Hepatic stellate cell (primary cell): ENCODE measurements around the gene SLC38A5.
A peak's percentile ranks its signal among the peaks of the same experiment; 100 is the strongest.

Source experiments
- DNase-seq: peaks from one replicate; pipeline ENCODE4 v3.0.0; 2011; ENCODE audit warnings: low spot score

SLC38A5 gene

DNA sequence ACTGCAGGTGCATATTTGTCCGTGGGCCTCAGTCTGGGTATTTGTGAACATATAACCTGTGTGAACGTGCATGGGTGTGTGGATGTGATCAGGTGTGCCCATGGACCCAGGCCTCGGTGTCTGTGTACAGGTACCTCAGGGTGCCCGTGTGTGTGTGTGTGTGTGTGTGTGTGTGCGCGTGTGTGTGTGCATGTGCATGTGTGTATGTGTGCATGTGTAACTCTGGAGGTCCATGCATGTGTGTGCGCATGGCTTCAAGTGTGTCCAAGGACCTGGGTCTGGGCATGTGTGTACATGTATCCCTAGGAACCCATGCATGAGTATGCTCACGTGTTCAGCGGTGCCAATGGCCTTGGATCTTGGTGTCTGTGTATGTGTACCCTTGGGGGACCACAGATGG lies 21.7 kb upstream of the SLC38A5 start:
- DNase-seq, result no peak

DNA sequence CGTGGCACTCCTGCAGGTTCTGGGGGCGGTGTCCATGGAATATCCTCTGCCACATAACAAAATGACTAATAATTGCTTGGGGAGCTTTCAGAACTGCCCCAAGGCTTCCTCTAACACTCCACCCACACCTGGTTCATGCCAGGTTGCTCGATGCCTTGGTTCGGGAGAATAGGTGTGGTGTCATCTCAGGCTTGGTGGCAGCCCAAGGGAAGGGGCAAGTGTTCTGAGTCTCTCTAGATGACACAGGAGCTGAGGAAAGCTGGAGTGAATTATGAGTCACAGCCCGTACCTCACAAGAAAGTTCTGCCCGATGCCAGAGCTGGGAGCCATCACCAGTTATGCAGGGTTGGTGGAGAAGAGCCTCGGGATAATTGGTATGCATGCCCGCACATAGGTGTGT lies 20.6 kb upstream of the SLC38A5 start:
- DNase-seq, result no peak

DNA sequence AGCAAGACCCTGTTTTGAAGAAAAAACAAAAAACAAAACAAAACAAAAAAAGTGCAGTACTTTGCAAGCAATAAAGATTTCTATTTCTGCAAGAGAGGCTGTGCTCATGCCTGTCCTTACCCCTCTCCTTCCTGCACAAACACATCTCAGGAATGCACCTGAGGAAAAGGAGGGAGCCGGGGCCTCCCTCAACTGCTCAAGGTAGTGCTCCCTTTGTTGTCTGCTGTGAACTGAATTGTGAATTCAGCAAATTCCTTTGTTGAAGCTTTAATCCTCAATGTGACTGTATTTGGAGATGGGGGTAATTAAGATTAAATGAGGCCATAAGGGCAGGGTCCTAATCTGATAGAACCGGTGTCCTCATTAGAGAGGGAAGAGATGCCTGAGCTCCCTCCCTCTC lies 19.8 kb upstream of the SLC38A5 start:
- no peak for DNase-seq

DNA sequence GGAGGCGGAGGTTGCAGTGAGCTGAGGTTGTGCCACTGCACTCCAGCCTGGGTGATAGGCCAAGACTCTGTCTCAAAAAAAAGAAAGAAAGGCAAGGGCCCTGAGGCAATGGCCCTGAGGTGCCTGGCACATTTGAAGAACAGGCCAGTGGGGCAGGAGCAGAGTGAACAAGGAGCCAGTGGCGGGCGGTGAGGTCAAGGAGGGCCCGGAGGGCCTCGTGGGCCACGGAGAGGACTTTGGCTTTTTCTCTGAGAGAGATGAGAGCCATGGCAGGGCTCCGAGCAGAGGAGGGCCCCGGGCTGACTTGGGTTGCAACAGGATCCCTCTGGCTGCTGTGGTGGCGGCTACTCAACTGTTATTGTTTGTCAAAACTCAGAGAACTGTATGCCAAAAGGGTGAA lies 19.2 kb upstream of the SLC38A5 start:
- DNase-seq, result no peak

DNA sequence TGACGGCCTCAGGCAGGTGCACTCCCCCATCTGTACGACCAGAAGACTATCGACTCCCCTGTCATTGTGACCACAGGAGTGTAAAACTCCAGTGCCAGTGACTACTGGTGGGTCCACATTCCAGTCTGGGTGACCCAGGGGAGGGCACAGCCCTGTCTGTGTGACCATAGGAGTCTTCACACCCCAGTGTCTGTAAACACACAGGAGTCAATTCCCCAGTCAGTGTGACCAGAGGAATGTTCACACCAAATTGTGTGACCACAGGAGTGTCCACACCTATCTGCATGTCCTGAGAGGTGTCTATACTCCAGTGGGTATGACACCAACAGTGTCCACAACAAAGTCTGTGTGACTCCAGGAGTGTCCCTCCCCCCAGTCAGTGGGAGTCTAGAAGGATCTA lies 18.0 kb upstream of the SLC38A5 start:
- DNase-seq, result no peak

DNA sequence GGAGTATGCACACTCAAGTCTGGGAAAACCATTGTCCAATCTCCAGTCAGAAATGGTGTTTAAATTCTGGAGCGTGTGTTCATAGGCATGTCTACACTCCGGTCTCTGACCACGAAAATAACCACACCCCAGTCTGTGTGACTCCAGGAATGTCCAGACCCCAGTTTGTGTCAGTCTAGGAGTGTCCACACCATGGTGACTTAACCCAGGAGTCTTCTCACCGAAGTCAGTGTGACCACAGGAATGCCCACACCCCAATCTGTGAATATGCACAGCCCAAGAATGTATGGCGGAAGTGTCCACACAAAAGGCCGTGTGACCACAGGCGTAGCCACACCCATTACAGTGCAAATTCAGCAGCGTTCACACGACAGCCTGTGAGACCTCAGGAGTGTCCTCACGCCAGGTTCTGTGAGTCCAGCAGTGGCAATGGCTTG lies 17.3 kb upstream of the SLC38A5 start:
- DNase-seq, result peak; percentile 83

DNA sequence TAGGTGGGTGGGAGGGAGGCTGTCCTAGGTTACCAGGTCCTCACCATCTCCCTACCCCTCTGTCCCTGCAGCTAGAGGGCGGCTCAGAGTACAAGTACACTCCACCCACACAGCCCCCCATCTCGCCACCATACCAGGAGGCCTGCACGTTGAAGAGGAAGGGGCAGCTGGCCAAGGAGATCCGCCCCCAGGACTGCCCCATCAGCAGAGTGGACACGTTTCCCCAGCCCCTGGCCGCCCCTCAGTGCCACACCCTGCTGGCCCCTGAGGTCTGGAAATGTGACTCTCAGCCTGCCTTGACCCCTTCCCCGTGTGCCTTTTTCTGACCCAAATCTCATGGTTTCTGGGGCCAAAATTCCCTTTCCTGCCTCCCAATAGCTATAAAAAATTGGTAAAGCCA lies 12.5 kb upstream of the SLC38A5 start:
- no peak for DNase-seq

DNA sequence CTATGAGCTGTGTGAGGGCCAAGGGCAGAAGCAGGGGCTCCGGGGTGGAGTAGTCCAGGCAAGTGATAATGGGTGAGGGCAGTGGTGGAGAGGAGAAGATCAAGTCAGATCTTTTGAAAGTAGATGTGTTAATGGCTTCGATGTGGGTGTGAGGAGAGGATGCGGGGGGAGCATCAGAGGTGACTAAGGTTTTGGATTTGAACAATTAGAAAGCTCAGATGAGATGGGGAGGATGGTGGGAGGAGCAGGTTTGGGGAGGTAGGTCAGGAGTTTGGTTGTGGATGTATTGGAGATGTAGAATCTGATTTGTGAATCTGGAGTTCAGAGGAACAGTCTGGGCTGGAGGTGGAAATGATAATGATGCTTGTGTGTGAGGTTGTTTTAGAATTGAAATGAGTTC lies 10.5 kb upstream of the SLC38A5 start:
- no peak for DNase-seq

DNA sequence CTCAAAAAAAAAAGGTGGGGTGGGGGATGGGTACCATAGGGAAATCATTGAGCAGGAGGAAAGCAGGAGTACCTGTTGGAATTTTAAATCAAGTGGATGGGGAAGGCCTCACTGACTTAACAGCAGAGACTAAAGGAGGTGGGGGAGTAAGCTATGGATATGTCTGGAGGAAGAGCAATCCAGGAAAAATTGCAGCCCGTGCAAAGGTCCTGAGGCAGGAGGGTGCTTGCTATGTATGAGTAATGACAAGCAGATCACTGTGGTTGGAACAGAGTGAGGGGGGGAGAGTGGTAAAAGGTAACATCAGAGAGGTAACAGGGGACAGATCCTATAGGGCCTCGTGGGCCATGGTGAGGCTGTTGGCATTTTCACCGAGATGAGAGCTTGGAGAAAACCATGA lies 10.1 kb upstream of the SLC38A5 start:
- no peak for DNase-seq

DNA sequence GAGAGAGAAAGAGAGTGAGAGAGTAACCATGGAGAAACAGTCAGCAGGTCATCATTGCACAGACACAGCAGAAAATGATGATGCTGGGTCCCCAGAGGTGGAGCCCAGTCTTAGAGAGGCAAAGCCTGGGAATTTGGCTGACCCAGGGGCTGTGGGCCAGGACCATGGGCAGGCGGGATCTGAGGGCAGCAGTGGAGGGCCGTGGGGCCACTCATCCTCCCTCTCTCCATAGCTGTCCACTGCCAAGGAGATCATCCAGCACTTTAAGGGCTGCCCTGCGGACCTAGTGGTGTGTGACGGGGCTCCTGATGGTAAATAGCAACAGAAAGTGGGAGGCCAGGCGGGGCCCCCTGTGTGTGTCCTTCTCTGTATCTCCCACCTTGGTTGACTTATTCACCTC lies 8.7 kb upstream of the SLC38A5 start:
- DNase-seq, result no peak

DNA sequence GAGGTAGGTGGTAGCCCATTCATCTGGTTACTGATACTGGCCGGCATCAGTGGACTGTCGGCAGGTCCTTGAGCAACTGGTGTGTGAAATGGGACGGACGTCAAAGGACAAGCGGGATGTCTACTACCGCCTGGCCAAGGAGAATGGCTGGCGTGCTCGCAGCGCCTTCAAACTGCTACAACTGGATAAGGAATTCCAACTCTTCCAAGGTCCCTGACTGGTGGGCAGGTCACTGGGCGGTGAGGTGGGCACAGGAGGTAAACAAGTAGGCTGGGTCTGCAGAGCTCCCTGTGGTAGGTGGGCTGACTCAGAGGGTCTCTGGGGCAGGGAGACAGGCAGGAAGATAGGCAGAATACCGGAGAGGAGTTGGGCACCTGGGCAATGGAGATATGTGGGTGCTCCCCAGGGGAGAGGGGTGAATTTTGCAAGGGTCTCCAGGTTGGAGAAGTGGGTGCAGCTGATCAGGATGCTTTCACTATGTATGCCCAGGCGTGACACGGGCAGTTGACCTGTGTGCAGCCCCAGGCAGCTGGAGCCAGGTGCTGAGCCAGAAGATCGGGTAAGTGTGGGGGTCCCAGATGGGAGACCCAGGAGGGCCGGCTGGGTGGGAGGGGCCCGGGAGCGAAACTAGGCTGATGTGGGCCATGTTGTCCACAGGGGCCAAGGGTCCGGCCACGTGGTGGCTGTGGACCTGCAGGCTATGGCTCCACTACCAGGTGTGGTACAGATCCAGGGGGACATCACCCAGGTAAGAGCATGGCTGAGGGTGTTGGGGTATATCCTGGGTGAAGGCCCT lies 8.1 kb upstream of the SLC38A5 start:
- no peak for DNase-seq

DNA sequence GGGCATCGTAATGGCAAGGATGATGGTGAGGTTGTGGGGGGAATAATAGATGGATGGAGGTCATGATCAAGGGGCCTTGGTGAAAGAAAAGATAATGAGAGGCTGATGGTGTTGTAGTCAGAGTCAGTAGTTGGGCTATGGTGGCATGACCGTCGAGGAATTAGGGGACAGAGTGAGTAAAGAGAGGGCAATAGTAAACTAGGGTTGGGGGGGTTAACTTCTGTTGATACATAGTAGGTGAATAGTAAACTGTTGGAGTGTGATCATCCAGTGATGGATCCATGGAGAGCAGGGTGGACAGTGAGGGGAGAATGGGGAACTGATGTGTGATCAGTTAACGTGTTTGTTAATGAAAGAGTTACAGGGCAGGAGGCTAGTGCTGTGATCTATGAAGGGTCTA lies 6.9 kb upstream of the SLC38A5 start:
- no peak for DNase-seq

DNA sequence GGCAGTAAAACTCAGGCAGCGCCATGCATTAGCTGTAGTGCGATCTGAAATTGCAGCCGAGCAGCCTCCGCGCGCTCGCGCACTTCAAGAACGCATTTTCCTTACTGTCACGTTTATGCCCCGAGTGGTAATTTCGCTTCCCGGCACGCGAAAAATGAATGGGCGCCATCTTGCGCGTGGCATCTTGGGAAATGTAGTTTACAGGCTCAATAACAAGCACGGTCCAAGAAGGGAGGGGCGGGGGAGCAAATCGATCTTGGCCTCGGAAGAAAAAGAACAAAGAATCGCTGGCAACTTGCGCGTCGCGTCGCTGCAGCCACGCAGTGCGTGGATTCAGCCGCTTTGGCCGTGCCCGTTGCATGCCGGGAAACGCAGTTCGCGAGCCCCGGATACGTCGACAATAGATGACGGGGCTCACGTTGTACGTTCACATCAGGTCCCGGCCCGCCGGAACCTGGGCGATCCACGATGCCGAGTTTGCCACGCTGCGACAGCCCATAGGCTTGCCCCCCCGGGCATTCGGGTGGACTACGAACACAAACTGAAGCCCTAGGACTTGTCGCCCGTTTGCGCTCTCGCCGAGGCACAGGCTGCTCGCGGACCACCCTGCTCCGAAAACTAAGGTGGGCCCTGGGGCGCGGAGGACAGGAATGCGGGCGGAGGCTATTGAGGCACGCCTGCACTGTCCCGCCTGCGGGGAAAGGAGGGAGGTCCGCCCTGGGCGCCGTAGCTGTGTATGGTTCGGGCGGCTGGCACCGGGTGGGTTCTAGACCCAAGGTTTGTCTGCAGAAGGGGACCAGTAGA lies 5.9 kb upstream of the SLC38A5 start, which contains the start of gene FTSJ1:
TSS of gene FTSJ1 (plus strand) at position 426 of the 804 bp plus-strand sequence. CDS start 1,849 bp downstream, outside the sequence.
- DNase-seq, result peak; percentile 86

DNA sequence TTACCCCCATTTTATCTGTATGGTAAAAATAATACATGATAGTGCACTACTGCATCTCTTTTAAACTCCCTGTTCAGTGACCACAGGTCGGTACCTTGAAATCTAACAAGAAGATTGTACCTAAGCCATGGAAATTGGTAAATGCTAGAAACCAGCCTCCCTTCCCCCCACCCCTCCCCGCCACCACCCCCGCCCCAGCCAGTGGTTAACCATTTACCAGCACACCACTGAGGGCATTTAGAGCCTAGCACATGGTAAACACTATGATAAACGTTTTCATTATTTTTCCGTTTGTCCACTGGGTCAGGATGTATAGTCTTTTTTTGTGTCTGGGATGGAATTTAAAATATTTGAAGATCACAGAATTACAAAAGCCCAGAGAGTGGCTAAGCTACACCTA lies 5.2 kb upstream of the SLC38A5 start:
- DNase-seq, result no peak

DNA sequence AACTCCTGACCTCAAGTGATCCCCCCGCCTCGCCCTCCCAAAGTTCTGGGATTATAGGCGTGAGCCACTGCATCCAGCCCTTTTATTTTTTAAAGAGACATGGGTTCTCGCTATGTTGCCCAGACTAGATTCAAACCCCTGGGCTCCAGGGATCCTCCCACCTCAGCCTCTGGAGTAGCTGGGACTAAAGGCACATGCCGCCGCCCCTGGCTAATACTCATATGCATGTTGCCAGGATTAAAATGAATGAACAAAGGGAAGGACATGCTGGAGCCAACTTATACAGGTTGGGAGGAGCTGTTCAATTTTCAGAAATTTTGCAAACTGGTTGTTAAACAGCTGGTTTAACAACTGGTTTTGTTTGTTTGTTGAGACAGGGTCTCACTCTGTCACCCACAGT lies 4.5 kb upstream of the SLC38A5 start:
- DNase-seq, result no peak

DNA sequence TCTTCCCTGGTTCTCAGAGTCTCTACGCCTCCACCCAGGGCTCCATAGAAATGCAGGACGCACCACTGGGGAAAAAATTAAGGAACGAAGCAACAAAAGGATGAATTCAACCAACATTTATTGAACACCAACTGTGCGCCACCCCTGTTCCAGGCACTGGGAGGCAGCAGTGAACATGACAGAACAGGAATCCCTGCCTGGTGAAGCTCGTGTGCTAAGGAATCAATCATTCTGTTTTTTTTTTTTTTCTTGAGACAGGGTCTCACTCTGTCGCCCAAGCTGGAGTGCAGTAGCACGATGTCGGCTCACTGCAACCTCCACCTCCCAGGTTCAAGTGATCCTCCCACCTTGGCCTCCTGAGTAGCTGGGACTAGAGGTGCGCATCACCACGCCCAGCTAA lies 4.1 kb upstream of the SLC38A5 start:
- DNase-seq, result peak; percentile 47

DNA sequence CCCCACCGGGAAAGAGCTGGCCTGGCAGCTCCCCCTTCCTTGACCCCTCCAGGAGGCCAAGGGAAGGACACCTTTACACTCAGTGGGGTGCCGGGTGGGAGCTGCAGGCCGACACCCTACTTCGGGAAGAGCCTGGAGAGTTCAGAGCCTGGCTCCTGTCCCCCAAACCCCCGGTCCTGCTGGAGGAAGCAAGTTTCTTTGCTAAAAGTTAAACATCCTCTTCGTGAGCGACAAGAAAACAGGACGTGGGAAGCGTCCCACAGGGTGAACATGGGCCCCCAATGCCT lies 3.6 kb upstream of the SLC38A5 start:
- no peak for DNase-seq

DNA sequence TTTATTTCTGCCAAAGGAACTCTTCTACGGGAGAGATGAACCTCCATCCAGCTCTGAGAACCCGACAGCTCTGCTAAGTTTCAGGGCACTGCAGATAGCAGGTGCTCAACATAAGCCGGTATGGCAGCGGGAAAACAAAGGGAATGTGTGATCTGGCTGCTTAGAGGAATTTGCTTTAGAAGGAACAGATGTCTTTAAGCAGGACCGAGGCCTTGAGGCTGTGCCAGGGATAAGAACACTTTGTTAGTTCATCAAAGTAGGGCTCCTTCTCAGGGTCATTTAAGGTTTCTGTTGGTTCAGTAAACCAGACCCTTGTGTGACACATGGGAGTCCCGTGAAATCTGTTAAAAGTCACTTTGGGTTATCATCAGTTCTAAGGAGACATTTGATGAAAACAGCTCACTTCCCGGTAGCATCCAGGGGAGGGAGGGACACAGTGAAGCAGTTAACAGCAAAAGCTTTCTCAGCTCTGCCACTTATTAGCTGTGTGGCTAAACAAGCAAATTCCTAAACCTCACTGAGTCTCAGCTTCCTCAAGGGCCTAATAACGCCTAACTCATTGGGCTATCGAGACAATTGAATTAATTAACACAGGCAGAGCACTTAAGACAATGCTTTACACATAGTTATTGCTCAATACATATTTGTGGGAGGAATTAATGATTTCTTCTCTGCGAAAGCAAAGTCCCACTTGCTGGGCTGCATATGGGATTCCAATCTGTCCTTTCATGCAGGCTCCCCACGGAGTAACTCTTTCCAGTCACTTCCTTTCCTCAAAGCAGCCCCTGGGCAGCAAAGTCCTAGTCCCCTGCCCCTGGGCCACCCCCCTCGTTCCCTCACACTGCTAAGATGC lies 3.0 kb upstream of the SLC38A5 start:
- DNase-seq, result no peak

DNA sequence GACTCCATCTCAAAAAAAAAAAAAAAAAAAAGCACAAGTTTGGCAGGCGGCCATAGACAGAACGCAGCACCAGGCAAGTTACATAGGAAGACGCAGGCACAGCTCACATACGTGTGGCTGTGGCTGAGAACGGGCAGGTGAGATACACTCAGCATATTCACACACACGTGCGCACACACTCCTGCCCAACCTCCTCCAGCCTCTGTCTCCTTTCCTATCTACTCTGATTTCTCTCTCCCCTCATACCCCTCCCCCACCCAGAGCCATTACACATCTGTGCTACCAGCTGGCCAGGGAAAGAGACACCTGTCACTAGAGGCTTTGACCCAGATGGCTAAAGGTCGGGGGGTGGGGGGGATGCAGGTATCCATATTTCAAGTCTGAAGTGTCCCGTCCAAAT lies 2.2 kb upstream of the SLC38A5 start:
- no peak for DNase-seq

DNA sequence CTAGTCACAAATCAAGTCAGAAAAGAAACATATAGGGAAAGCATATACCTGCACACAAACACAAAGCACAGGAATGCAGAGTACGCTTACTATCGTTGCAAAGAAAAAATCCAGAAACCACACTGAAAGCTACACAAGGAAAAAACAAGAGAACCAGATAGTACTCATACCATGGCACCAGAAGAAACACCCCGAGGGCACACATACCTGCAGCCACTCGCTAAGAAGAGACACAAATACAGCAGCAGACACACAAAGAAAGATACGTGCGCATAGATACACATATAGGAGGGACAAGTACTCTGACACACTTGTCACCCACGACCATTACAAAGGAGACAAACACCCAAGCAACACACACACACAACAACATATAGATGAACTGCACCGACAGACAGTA lies 1.4 kb upstream of the SLC38A5 start:
- DNase-seq, result no peak

DNA sequence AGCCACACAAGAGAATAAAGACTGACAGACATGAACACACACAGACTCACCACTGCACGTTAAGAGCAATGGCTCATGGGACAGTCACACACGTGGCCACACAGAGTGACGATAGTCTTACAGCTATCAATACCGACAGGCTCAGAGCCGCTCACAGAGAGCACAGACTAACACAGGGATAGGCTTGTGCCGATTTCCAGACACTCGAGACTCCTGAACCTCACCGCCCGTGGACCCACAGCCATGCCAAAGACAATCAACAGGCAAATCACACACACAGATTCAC lies 716 bp upstream of the SLC38A5 start:
- DNase-seq, result no peak

DNA sequence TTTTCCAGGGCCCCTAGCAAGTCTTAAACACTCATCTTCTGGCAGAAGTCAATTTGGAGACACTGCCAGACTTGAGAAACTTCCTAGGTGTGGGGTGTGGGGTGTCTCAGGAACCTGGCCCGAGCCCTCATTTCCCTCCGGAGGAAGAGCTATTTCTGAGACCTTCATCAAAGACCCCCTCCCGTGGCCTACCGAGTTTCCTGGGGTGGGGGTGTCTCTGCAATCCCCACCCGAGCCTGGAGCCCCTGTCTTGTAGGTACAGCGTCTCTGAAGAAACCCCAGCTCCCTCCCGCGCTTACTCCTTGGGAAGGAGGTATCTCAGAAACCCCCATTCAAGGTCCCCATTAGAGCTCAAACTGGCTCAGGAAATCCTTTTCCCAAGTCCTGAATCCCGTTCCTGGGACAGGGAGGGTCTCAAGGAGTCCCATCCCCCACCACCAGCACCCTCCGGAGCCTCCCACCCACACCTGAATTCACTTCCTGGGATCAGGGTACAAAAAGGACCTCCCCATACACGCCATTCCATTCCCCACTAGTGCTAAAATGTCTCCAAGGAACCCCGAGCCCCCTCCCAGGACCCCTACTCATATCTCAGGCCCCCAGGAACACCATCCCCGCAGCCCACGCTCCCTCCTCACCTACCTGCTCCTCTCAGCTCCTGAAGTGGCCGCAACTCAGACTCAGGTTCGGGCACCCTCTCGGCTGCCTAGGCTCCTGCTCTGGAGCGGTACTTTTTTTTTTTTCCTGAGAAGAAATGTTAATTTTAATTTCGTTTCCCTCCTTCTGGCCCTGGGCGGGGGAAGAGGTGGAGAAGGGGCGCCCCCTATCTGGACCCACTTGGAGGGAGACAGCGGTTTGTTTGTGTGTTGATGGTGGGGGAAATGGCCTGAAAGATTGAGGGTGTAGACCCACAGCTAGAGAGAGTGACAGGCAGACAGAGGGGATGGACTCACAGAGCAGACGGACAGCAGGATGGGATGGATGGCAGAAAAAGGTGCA lies 1.1 kb downstream of the SLC38A5 start:
- no peak for DNase-seq
